ENCODE data around the gene B4GAT1. TPM values are rescaled to one million over a fixed set of nuclear protein-coding genes. Genes with fewer than 3 reads are reported as not detected.
"Not testable (repeated sequence)": the region's sequence is repeated elsewhere in the genome, so short reads cannot be mapped to it uniquely, and the experiment has no call there.

B4GAT1 gene
- total RNA-seq, 2 donors from 2014 or later, result 2.4 to 2.8 TPM

GRCh38 chr11:66311470-66311964 is 35.9 kb downstream of the B4GAT1 start:
- H3K9me3 ChIP-seq (ENCODE audit: control insufficient read depth, low read length, poor library complexity, severe bottlenecking), result no peaks in the 10 kb centered on the region
- peak overlapping the region; percentile 95 for H3K4me3 Mint-ChIP-seq
- DNase-seq (no peak), ATAC-seq (peak; percentile 42)
- H3K36me3 Mint-ChIP-seq (ENCODE audit: low read depth), result no peaks in the 10 kb centered on the region
- H3K27ac Mint-ChIP-seq, result peak overlapping the region; percentile 88
- peaks cover 17% of the 10 kb centered on the region for H3K4me1 Mint-ChIP-seq
- H3K27me3 Mint-ChIP-seq, result peaks cover 7% of the 10 kb centered on the region

- peaks cover 17% of the 10 kb centered on the region for H3K4me1 Mint-ChIP-seq
- not testable (repeated sequence) for H3K4me3 Mint-ChIP-seq; H3K36me3 Mint-ChIP-seq (ENCODE audit: low read depth); DNase-seq; H3K27me3 Mint-ChIP-seq; H3K9me3 ChIP-seq (ENCODE audit: control insufficient read depth, low read length, poor library complexity, severe bottlenecking); ATAC-seq
- H3K27ac Mint-ChIP-seq, result peak overlapping the region; percentile 88
Measured at GRCh38 chr11:66310803-66311440, 36.5 kb downstream of the B4GAT1 start.

GRCh38 chr11:66310324-66310723 is 37.1 kb downstream of the B4GAT1 start:
- H3K27me3 Mint-ChIP-seq, result peaks cover 7% of the 10 kb centered on the region

GRCh38 chr11:66309475-66309874 is 38.0 kb downstream of the B4GAT1 start:
- DNase-seq, result no peak
- no peaks in the 10 kb centered on the region for H3K9me3 ChIP-seq (ENCODE audit: control insufficient read depth, low read length, poor library complexity, severe bottlenecking)
- Mint-ChIP-seq H3K27me3 (peaks cover 7% of the 10 kb centered on the region), H3K27ac (no peak overlapping the region), H3K4me3 (no peak overlapping the region), H3K4me1 (peaks cover 13% of the 10 kb centered on the region), H3K36me3 (ENCODE audit: low read depth) (no peaks in the 10 kb centered on the region)
- ATAC-seq, result no peak

More at GRCh38 chr11:66310324-66310723, 37.1 kb downstream of the B4GAT1 start:
- Mint-ChIP-seq H3K27ac (no peak overlapping the region), H3K36me3 (ENCODE audit: low read depth) (no peaks in the 10 kb centered on the region), H3K4me1 (peaks cover 15% of the 10 kb centered on the region), H3K4me3 (no peak overlapping the region)
- DNase-seq (no peak), ATAC-seq (no peak)
- H3K9me3 ChIP-seq (ENCODE audit: control insufficient read depth, low read length, poor library complexity, severe bottlenecking), result no peaks in the 10 kb centered on the region

GRCh38 chr11:66302656-66303055 is 44.8 kb downstream of the B4GAT1 start:
- Mint-ChIP-seq H3K27ac (no peak overlapping the region), H3K4me1 (peaks cover 1% of the 10 kb centered on the region), H3K36me3 (ENCODE audit: low read depth) (no peaks in the 10 kb centered on the region), H3K27me3 (peaks cover 6% of the 10 kb centered on the region), H3K4me3 (no peak overlapping the region)
- DNase-seq (no peak), ATAC-seq (no peak)
- no peaks in the 10 kb centered on the region for H3K9me3 ChIP-seq (ENCODE audit: control insufficient read depth, low read length, poor library complexity, severe bottlenecking)

- Mint-ChIP-seq H3K4me1 (peaks cover 2% of the 10 kb centered on the region), H3K27me3 (no peaks in the 10 kb centered on the region), H3K27ac (no peak overlapping the region), H3K4me3 (no peak overlapping the region), H3K36me3 (ENCODE audit: low read depth) (no peaks in the 10 kb centered on the region)
- DNase-seq (no peak), ATAC-seq (no peak)
- no peaks in the 10 kb centered on the region for H3K9me3 ChIP-seq (ENCODE audit: control insufficient read depth, low read length, poor library complexity, severe bottlenecking)
Measured at GRCh38 chr11:66299186-66299585, 48.2 kb downstream of the B4GAT1 start.

- no peak for ATAC-seq
- no peaks in the 10 kb centered on the region for H3K9me3 ChIP-seq (ENCODE audit: control insufficient read depth, low read length, poor library complexity, severe bottlenecking)
- Mint-ChIP-seq H3K27ac (no peak overlapping the region), H3K36me3 (ENCODE audit: low read depth) (no peaks in the 10 kb centered on the region), H3K27me3 (peaks cover 11% of the 10 kb centered on the region), H3K4me1 (peaks cover 8% of the 10 kb centered on the region), H3K4me3 (no peak overlapping the region)
- DNase-seq, result no peak
Measured at GRCh38 chr11:66297610-66298009, 49.8 kb downstream of the B4GAT1 start.

Other genes starting within 250 kb of the B4GAT1 start
- gene KLC2, start 89.9 kb downstream of the B4GAT1 start, total RNA-seq, result 10 to 100 TPM; 55.1 to 58.3 TPM
- 10 to 100 TPM; 72.8 to 89.1 TPM for gene RAB1B, start 79.0 kb downstream of the B4GAT1 start, total RNA-seq
- gene CNIH2, start 69.5 kb downstream of the B4GAT1 start, total RNA-seq, result 10 to 100 TPM in 1 of 2 donors, 1 to 10 TPM in 1; 9.0 to 14.4 TPM
- gene YIF1A, start 58.5 kb downstream of the B4GAT1 start, total RNA-seq, result 10 to 100 TPM; 32.6 to 35.1 TPM
- gene TMEM151A, start 55.7 kb downstream of the B4GAT1 start, total RNA-seq, result under 1 TPM; 0.16 to 0.32 TPM
- not detected for gene CD248, start 30.6 kb downstream of the B4GAT1 start, total RNA-seq
- 1 to 10 TPM; 1.9 to 3.4 TPM for gene RIN1, start 11.2 kb downstream of the B4GAT1 start, total RNA-seq
- 10 to 100 TPM; 44.3 to 53.9 TPM for gene BRMS1, start 2.5 kb downstream of the B4GAT1 start, total RNA-seq
- 1 to 10 TPM; 5.4 TPM for gene SLC29A2, start 24.1 kb upstream of the B4GAT1 start, total RNA-seq
- not detected for gene NPAS4, start 73.4 kb upstream of the B4GAT1 start, total RNA-seq
- gene MRPL11, start 91.2 kb upstream of the B4GAT1 start, total RNA-seq, result 10 to 100 TPM; 30.1 to 31.1 TPM
- gene PELI3, start 119.3 kb upstream of the B4GAT1 start, total RNA-seq, result 10 to 100 TPM; 11.3 to 13.3 TPM
- gene DPP3, start 132.8 kb upstream of the B4GAT1 start, total RNA-seq, result 10 to 100 TPM; 23.9 to 34.0 TPM
- 10 to 100 TPM; 15.2 to 16.4 TPM for gene BBS1, start 163.0 kb upstream of the B4GAT1 start, total RNA-seq
- gene ZDHHC24, start 198.4 kb upstream of the B4GAT1 start, total RNA-seq, result 10 to 100 TPM; 15.2 to 18.1 TPM
- gene ACTN3, start 199.3 kb upstream of the B4GAT1 start, total RNA-seq, result under 1 TPM in 1 of 2 donors, not detected in 1; 0.30 TPM
- gene CTSF, start 221.0 kb upstream of the B4GAT1 start, total RNA-seq, result 10 to 100 TPM; 10.5 to 13.4 TPM
- gene CCDC87, start 245.4 kb upstream of the B4GAT1 start, total RNA-seq, result 1 to 10 TPM in 1 of 2 donors, under 1 TPM in 1; 0.63 to 2.3 TPM
- gene CCS, start 245.6 kb upstream of the B4GAT1 start, total RNA-seq, result 10 to 100 TPM; 23.1 to 23.4 TPM

Measured in T-helper 17 cell (primary cell).